ENCODE data around the gene UGT1A9.

The UGT1A9 gene

GRCh38 chr2:233793465-233794127 lies 121.9 kb downstream of the UGT1A9 start:
- no peak for DNase-seq (ENCODE audit: extremely low read depth in 1 of 2, low read depth in 1 of 2)

GRCh38 chr2:233794128-233794658 lies 122.5 kb downstream of the UGT1A9 start:
- DNase-seq (ENCODE audit: extremely low read depth in 1 of 2, low read depth in 1 of 2): no peak

- DNase-seq (ENCODE audit: extremely low read depth in 1 of 2, low read depth in 1 of 2): no peak
These were observed 124.1 kb downstream of the UGT1A9 start for GRCh38 chr2:233795735-233796171.

GRCh38 chr2:233796254-233796653 lies 124.6 kb downstream of the UGT1A9 start:
- DNase-seq (ENCODE audit: extremely low read depth in 1 of 2, low read depth in 1 of 2): no peak

- DNase-seq (ENCODE audit: extremely low read depth in 1 of 2, low read depth in 1 of 2): no peak
These were observed 126.8 kb downstream of the UGT1A9 start for GRCh38 chr2:233798335-233799086.

GRCh38 chr2:233799087-233799665 lies 127.5 kb downstream of the UGT1A9 start:
- DNase-seq (ENCODE audit: extremely low read depth in 1 of 2, low read depth in 1 of 2): no peak

DNA sequence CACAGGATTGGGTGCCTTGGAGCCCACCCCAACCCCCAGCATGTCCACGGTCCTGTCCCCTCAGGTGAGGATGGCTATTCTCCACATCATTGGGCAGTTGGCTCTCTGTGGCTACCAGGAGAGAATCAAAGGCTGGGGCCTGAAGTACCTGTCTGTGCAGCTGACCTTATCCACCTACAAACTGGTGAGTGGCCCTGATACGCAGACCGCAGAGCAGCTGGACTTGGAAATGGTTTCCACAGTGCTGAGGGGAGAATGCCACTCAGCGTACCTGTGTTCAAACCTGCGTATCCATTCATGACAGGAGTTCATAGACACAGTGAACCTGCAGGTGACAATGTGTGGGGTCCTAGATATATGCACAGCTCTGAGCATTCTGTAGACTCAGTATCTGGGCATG lies 128.0 kb downstream of the UGT1A9 start:
- no peak for DNase-seq (ENCODE audit: extremely low read depth in 1 of 2, low read depth in 1 of 2)

DNA sequence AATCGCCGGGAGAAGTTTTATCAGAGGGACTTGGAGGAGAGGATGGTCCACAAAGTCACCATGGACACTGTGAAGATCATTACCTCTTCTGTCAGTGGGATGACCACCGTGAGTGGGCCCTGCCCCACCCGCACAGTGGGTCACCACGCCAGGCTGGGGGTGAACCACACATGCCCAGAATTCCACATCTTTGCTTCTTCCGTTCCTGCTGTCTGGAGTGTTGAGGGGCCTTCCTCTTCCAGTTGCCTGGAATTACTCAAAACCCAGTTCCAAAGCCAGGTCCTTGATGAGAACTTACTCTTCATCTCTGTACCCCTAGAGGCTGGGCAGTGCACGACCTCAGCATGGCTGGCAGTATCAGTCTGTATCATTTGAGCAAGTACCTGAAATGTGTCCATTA lies 128.5 kb downstream of the UGT1A9 start:
- DNase-seq (ENCODE audit: extremely low read depth in 1 of 2, low read depth in 1 of 2): no peak

GRCh38 chr2:233801357-233802131 lies 129.8 kb downstream of the UGT1A9 start:
- DNase-seq (ENCODE audit: extremely low read depth in 1 of 2, low read depth in 1 of 2): no peak

GRCh38 chr2:233802132-233802815 lies 130.6 kb downstream of the UGT1A9 start:
- DNase-seq (ENCODE audit: extremely low read depth in 1 of 2, low read depth in 1 of 2): no peak

- no peak for DNase-seq (ENCODE audit: extremely low read depth in 1 of 2, low read depth in 1 of 2)
These were observed 131.7 kb downstream of the UGT1A9 start for GRCh38 chr2:233803292-233803911.

GRCh38 chr2:233803994-233804393 lies 132.3 kb downstream of the UGT1A9 start:
- no peak for DNase-seq (ENCODE audit: extremely low read depth in 1 of 2, low read depth in 1 of 2)

DNA sequence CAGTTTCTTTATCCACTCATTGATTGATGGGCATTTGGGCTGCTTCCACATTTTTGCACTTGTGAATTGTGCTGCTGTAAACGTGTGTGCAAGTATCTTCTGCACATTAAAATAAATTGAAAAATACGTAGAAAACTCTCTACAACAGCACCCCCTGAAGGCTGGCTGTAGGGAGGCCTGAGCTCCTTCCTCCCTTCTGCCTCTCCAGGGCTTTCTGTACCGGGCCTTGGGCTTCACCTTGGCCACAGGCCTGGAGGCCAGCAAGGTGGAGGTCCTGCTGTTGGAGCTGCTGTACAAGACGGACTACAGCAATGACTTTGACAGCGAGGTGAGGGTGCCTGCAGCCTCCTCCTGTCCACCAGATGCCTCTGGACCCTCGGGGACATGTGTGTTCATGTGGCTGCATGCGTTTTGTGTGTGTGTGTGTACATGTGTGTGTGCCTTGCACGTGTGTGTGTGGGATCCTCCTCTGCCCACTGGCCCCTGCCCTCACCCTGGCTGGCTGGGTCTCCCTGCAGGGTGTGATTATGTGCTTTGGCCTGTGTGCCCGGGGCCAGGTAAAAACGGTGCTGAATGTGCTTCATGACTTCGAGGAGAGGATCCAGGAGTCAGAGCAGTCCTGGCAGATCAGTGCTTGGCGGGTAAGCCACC lies 135.6 kb downstream of the UGT1A9 start:
- no peak for DNase-seq (ENCODE audit: extremely low read depth in 1 of 2, low read depth in 1 of 2)

GRCh38 chr2:233807966-233808935 lies 136.6 kb downstream of the UGT1A9 start:
- DNase-seq (ENCODE audit: extremely low read depth in 1 of 2, low read depth in 1 of 2): no peak

DNA sequence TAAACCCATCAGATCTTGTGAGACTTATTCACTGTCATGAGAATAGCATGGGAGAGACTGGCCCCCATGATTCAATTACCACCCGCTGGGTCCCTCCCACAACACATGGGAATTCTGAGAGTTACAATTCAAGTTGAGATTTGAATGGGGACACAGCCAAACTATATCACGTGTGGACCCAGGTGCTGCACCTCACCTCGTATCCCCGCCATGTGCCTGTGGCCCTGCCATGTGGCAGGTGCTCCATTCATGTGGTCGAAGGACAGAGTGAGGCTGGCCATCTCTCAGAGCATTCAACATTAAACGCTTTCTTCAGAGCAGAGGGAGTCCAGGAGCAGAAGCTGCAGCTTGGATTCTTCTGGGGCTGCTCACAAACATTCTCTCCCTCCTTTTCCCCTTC lies 138.7 kb downstream of the UGT1A9 start:
- DNase-seq (ENCODE audit: extremely low read depth in 1 of 2, low read depth in 1 of 2): no peak

DNA sequence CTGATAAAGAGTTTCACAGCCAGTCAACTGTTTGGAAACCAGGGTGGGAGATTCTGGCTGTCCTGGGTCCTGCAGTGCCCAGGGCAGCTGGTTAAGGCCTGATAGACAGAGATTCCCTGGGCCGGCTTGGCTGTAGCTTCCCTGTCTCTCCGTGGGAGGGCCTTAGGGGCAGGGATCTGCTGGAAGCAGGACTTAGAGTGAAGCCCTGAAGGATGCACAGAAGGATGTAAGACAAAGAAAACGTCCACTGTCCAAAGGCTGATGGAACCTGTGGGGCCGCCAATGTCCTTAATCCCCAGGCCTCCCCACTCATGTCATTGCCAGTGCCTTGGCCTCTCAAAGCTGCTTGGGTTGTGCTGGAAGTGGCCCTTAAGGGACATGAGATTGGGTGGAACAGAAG lies 139.4 kb downstream of the UGT1A9 start:
- no peak for DNase-seq (ENCODE audit: extremely low read depth in 1 of 2, low read depth in 1 of 2)

GRCh38 chr2:233811732-233812131 lies 140.0 kb downstream of the UGT1A9 start:
- no peak for DNase-seq (ENCODE audit: extremely low read depth in 1 of 2, low read depth in 1 of 2)
